Right renal pelvis (tissue), 4 donors: Measurements from ENCODE around the gene PINK1. TPM values are rescaled to one million over a fixed set of nuclear protein-coding genes. Genes with fewer than 3 reads are reported as not detected.
"Not testable (repeated sequence)": the region's sequence is repeated elsewhere in the genome, so short reads cannot be mapped to it uniquely, and the experiment has no call there.

Source experiments
- DNase-seq, 4 donors: peaks; one replicate each; pipeline ENCODE4 v3.0.0-alpha.2; 2013; ENCODE audit warnings: low read depth in 4 of 4, low spot score in 3 of 4, missing footprints in 1 of 4
- polyA plus RNA-seq, 4 donors: library from polyadenylated mRNA; unstranded; fragments of 120-200 nt; gene quantifications; one replicate each; pipeline ENCODE4 v1.2.1, GENCODE V29; 2013; ENCODE audit not compliant: insufficient read length in 4 of 4

Gene PINK1
- 10 to 100 TPM; 69.1 to 76.9 (median 73.5) TPM for polyA plus RNA-seq

DNA sequence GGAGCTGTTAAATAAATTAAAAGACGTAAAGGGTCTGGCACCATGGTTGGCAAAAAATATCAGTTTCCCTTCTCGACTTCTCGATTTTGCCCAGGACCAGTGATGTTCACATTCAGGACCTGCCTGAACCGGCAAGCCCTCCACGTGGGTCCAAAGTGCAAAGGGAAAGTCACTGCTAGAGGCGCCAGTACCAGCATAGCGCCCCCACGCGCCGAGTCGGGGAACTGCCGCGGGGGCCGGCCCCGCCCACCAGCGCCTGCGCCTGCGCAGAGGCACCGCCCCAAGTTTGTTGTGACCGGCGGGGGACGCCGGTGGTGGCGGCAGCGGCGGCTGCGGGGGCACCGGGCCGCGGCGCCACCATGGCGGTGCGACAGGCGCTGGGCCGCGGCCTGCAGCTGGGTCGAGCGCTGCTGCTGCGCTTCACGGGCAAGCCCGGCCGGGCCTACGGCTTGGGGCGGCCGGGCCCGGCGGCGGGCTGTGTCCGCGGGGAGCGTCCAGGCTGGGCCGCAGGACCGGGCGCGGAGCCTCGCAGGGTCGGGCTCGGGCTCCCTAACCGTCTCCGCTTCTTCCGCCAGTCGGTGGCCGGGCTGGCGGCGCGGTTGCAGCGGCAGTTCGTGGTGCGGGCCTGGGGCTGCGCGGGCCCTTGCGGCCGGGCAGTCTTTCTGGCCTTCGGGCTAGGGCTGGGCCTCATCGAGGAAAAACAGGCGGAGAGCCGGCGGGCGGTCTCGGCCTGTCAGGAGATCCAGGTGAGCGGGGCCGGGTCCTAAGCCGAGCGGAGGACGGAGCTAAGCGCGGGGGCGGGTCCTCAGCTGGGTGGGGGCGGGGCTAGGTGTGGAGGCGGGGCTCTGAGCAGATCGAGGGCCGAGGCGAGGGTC is at the start of gene PINK1:
Gene PINK1, plus strand, starts transcription at position 269 of the 875 bp plus-strand sequence. Its CDS starts 91 bp downstream, at position 360.
- DNase-seq = peak; percentile 56 to 65 (median 64)

DNA sequence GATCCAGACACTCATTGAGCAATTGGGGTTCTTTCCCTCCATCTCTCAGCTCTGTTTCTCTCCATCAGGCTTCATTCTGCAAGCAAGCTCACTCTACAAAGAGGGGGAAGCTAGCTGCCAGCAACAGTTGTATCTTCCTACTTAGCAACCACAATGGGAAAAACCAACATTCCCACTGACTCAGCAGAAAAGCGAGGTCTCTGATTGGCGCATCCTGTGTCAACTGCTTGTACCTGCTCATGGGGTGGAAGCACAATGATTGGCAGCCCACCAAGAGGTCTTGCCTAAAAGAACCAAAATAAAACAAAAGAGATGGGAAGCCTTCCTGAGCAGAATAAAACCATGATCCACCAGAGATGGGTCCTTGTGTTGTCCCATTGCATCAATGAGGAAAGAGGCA is 48.4 kb upstream of the PINK1 start:
- no peak for DNase-seq

DNA sequence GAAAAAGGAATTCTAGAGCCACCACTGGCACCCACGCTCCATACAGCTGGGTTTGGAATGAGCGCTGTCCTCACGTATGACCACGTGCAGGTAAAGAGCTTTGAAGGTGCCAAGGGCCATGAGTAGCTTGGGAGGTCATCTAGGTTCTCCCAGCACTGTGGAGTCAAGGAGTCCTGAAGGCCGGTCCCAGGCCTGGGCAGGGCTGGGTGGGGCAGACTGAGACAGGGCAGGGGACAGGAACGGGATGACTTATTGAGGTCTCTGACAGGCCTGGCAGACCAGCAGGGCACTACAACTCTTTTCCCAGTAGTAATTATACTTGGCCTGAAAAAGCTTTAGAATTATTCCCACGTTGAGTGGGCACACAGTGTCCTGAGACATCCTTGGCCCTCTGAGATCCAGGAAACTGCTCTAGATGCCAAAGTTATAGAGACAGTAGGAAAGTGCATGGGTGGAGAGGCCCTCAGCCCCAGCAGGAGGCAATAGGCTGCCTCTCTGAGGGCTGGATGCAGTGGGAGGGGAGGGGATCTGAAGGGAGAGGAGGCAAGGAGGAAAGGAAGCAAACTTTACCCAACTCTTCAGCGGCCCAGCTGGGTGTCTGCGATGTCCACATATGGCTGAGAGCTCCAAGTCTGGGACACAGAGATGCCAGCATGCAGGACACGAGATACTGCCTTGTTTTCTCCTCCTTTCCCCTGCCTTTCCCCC is 46.2 kb upstream of the PINK1 start:
- no peak for DNase-seq

DNA sequence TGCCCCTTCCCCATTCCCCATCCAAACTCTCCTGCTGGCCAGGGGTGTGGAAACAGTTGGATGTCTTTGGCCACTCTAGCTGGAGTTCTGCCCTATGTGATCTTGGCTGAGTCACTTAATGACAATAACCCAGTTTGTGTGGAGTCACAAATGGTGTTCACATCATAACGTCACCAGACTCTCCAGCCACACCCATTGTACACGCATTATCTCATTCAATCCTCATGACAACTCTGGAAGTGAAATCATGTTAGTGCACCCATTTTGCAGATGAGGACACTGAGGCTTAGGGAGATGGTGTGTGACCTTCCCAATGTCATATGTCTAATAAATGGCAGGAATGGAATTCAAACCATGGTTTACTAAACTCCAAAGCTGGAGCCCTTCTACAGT is 45.6 kb upstream of the PINK1 start:
- DNase-seq = no peak

DNA sequence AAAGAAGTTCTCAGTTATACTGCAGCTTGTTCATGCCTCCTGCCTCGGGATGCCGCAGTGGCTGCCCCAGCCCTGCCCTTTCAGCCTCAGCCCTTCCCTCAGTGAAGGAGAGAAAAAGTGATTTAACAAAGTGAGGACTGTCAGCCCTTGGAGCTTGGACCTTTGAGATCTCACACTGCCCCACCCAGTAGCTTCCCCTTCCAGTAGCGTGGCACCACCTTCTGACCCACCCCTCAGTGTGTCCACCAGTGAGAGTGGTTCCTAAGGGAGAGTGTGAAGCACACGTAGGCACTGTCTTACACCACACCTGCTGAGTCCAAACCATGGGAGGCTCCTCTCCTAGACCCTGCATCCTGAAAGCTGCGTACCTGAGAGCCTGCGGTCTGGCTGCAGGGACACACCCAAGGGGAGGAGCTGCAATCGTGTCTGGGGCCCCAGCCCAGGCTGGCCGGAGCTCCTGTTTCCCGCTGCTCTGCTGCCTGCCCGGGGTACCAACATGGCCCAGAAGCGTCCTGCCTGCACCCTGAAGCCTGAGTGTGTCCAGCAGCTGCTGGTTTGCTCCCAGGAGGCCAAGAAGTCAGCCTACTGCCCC is 44.5 kb upstream of the PINK1 start, which contains the start of gene CDA:
Gene CDA, plus strand, starts transcription at position 464 of the 592 bp plus-strand sequence. Its CDS starts 33 bp downstream, at position 497.
- no peak for DNase-seq

DNA sequence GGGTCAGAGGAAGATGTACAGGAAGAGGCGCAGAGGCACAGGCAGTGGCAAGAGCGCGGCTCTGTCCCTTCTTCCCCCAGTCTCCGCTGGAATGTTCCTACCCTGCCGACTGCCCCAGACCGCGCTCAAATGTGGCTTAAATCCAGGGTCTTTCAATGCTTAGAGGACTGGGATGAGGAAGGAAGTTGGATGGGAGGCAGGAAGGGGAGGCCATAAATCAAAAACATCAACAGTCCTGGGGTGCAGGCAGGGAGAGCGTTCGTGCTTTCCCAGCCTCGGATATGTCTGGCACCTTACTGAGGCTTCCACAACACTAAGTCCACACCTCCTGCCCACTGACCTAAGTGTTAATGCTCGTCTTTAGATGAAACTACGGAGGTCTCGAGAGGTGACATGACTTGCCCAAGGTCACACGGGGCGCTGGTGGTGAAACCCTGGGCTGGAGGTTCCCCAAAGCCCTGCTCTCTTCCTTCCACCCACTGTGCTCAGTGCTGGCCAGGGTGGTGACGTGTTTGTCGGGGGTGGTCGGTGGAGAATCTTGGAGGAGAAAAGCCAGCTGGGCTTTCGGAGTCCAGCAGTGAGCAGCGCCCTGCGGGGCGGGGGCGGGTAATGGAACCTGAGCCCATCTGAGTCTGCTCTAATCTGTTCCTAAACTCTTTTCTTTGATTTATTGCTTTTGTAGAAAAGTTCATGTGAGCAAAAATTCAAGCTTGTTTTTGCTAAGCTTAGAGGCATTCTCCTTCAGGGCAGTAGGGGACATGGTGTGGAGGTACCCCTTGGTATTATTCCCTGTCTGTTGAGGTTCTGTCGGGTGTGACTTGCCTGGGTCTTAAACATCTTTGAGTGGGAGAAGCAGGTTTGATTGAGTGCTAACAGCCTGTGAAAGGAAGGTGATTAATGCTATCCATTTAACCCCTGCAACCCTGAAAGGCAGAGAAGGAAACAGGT is 43.7 kb upstream of the PINK1 start:
- DNase-seq = peak; percentile 70 to 81 (median 74)

DNA sequence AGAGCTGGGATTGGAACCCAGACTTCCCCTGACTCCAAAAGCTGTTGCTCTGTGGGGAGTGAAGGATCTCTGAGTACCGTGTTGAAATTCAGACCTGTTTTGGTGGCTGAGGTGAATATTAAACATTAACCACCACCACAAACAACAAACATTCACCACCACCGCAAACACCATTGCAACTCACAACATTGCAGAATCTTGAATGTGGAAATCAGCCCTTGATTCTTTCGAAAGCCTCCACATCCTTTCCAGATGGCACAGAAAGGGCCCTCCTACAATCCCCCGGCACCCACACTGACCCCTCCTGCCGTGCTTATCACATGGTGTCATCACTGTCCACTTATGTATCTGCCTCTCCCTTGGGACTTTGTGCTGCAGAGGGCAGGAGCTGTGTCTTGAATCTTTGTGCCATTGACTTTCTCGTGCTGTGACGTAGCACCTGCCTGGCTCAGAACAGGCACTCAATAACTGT is 42.9 kb upstream of the PINK1 start:
- DNase-seq = no peak

DNA sequence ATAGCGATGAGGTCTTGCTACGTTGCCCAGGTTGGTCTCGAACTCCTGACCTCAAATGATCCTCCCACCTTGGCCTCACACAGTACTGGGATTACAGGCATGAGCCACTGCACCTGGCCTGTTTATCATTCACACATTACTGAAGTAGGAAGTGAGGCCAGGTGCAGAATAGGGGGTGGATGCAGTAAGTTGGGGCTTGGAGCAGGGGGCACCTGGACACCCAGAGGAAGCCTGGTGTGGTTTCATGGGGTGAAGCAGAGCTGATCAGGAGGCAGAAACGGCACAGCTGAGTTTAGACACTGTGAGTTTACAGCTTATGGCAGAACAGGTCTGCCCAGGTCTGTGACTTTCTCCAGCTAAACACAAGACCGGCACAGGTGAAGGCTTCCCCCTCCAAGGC is 39.5 kb upstream of the PINK1 start:
- no peak for DNase-seq

DNA sequence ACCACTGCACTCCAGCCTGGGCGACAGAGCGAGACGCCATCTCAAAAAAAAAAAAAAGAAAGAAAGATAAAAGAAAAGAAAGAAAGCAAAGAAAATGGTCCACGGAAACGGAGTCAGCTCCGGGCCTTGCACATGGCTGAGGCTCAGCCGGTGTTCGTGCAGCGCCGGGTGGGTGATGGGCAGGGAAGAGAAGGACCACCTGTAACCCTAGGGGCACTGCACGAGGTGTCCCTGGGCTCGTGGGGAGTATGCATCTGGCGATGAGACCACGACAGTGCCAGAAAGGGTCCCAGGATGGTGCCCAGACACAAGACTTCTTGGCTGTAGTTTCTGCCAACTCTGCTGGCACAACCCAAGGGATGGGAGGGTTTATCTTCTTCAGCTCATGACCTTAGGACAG is 38.5 kb upstream of the PINK1 start:
- DNase-seq = no peak

DNA sequence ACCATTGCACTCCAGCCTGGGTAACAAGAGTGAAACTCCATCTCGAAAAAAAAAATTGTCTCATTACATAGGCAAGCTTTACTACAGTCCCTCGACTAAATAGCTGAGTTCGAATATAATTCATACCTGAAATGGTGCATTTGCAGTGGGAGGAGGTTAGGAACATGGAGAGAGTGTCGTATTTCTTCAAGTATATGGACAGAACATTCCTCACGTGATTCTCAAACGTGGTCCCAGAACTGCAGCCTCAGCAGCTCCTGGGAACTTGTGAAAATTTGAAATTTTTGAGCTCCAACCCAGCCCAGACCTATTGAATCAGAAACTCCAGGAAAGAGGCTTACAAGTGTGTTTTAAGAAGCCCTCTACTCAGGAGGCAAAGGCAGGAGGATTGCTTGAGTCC is 37.2 kb upstream of the PINK1 start:
- DNase-seq = no peak

DNA sequence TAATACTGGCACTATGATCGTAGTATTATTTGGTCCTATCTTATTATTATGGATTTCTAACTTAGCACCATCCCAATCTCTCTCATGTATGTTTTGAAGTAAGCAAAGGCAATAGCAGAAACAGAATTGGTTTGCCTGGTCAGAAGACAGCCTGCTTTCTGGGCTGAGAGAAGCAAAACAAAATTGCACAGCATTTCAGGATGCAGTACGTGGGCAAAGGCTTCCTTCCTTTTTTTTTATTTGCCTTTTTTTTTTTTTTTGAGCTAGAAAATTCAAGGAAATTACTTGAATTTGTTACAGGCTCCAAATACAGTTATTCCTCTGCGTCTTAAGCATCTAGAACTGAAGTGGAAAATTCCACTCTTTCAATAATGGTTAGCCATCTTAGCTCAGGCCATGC is 35.6 kb upstream of the PINK1 start:
- DNase-seq = no peak

DNA sequence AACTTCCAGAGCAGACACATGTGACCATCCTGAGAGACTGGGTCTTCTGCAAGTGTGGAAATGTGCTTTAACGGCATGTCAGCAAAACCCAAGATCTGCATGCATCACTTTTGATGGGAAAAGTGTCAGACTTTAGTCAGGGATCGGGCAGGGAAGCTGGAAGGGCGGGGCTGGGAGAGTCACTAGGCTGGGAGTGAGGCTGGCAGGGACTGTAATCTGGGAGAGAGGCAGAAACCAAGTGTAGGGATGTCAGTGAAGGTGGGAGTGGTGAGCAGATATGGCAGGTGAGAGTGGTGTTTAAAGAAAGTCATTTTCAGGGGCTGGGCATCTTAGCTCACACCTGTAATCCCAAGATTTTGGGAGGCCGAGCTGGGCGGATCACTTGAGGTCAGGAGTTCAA is 33.1 kb upstream of the PINK1 start:
- DNase-seq = no peak

DNA sequence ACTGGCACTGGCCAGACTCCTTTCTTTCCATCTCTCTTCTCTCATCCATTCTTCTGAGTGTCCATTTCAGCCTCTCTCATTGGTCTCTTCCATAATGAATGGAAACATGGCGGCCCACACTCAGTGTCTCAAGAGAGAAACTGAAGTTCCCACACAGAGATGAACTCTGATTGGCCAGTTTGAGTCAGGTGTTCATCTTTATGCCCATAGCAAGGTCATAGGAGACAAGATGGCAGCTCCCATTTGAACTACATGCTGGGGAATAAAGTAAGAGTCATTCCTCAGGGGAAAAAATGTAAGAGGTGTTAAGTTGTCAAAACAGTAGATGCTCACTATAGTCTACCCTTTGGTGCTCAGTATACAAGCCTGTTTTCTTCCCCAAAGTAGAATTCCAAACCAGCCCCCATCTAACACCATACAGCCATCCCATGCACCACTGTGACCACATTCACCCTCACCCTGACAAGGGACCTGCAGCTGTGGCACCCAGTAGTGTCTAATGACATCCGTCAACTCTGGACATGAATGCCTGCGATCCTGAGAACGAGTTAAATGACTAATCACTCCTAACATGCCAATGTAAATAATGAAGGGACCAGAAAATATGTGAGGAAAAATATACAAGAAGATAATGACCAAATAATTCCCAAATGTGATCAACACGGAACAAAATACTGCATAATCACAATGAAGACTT is 32.0 kb upstream of the PINK1 start:
- no peak for DNase-seq

DNA sequence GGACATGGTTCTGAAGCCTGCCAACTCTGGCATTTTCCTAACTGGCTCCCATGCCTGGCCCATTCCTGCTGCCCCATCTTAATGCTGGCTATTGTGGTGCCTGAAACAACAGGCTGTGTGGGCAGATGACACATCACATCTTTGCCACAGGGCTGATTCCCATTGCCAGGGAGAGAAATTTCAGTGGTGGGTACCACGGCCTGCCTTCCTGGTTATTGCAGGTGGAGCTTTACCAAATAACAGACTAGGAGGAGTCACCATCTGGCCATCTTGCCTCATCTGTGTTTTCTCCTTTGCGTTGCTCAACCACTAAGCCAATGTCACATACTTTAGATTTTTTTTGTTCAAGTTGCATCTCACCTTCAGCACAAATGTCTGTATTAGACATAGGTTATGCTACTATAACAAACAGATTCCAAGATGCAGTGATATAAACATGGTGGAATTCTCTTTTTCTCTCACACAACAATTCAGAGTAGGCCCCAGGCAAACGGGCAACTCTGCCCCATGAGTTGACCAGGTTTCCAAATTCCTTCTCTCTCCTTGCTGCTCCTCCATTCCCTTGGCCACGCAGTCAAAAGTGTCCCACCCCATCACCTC is 30.3 kb upstream of the PINK1 start:
- DNase-seq = no peak

DNA sequence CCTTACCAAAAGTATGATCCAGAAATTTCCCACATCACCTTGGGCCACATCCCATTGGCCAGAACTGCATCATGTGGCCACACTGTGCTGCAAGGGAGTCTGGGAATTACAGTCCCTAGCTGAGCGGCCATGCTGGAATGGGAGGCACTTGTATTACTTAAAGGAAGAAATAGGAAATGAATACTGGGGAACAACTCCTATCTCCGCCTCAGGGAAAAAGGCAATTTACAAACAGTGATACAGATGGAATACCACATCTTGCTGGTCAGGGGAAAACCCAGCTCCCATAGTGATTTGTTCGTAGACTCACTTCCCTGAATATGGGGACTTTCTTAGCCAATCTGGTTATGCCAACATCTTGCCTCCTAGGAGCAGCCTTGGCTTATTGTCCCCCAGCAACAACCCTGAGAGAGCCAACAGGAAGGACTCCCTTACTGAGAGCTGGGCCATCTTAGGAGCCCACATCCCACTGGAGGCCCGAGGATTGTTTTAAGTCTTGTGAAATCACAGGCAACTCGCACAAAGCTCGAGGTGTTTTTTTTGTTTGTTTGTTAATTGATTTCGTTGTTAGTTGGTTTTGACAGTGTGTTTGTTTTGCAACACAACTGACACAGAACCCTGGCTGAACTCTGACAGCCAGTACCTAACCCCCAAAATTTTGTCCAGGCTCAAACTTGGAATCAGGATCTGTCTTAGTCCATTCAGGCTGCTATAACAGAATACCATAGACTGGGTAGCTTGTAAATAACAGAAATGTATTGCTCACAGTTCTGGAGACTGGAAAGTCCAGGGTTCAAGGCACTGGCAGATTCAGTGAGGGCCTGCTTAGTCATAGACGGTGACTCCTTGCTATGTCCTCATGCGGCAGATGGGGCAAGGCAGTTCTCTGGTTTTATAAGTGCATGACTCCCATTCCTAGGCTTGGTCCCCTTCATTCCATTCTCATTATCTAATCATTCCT is 29.5 kb upstream of the PINK1 start:
- DNase-seq = no peak

DNA sequence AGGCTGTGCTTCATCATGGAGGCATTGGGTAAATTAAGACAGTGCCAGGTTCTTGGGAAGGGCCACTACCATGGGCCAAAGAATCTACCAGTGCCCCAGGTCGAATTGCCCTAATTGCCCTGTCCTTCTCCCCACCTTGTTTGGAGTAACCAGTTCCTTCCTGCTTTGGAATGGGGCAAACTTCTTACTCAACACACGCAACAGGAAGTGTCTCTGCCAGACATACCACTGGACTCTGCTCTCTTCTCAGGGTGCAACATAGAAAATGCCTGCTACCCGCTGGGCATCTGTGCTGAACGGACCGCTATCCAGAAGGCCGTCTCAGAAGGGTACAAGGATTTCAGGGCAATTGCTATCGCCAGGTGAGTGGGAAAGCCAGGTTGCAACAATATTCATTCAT is 28.6 kb upstream of the PINK1 start:
- DNase-seq = no peak

DNA sequence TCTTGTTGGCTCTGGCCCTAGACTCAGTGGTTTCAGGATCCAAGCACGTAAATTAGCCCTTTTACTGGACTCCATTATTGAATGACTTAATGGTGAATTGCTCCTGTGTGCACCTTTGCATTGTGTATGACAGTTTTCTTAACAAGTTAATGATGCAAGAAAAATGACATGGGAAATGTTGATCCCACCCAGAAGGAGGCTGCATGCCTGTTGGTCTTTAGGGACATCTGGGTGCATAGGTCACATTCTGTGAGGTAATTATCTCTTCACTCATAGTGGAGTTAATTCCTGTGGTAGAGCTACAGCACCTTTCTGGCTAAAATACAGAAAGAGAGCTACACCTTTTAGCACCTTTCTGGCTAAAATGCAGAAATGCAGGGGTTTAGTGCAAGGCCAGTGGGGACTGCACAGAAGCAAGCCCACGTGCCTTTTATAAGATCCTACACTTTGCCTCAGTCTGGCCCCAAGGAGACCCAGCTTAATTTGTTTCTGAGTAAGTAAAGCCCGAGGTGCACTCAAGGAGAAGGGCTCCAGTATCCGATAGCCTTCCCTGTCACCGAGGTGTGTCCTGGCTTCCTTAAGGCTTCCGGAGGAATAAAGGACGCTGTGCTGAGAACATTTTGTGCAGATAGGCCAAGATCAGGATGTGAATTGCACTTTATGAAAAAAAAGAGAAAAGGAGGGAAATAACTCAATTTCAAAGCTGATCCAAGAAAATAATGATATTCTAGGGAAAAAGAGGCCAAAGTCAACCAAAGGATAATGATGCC is 26.3 kb upstream of the PINK1 start:
- not testable (repeated sequence) for DNase-seq
